ENCODE measurements around the gene ATP1B4.
"Not testable (repeated sequence)": the region's sequence is repeated elsewhere in the genome, so short reads cannot be mapped to it uniquely, and the experiment has no call there.

Gene ATP1B4

DNA sequence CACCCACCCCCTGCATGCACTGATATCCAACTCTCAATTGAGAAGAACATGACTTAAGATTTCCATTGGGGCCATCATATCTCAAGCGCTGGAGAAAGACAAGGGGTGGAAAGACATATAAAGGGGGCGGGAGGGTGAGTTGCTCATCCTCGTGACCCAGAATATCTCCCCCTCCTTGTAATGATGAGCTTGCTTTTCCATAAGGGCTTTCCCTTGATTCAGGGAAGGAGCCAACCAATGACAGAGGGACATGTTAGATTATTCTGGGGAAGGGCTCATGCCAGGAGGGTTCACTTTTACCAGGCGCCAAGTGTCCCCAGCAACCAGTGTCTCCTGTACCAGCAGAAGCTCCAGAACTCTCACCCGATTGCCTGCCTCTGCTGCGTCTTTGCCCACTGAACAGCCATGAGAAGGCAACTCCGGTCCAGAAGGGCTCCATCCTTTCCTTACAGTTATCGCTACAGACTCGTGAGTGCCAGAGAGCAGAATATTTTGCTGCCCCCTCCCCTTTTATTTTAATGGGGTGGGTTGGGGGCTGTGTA lies at the start of gene ATP1B4:
Gene ATP1B4, plus strand, starts transcription at position 326 of the 542 bp plus-strand sequence. Its CDS starts 80 bp downstream, at position 406.
- H3K36me3 Mint-ChIP-seq (ENCODE audit: low read depth) = no peaks in the 10 kb centered on the region
- peaks cover 12% of the 10 kb centered on the region for H3K4me1 Mint-ChIP-seq
- no peaks in the 10 kb centered on the region for H3K9me3 Mint-ChIP-seq
- H3K27ac Mint-ChIP-seq = no peak within 1 kb of the TSS
- no peak within 1 kb of the TSS for H3K4me3 Mint-ChIP-seq
- no peaks in the 10 kb centered on the region for H3K27me3 Mint-ChIP-seq
- ATAC-seq = no peak
- DNase-seq = no peak

DNA sequence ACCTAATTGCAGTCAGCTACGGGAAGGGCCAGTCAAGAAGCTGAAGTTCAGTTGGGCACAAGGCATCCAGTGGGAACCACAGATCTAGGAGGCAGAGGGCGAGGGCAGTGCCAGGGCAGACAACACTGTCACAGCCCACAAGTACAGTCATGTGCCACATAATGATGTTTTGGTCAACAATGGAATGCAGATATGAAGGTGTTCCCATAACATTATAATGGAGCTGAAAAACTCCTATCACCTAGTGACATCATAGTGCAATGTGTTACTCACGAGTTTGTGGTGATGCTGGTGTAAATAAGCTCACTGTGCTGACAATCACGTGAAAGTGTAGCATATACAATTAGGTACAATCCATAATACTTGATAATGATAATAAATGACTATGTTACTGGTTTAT lies 46.1 kb upstream of the ATP1B4 start:
- Mint-ChIP-seq H3K4me3 (no peak overlapping the region), H3K27ac (no peak overlapping the region), H3K27me3 (peaks cover 9% of the 10 kb centered on the region), H3K36me3 (ENCODE audit: low read depth) (no peaks in the 10 kb centered on the region), H3K4me1 (no peaks in the 10 kb centered on the region), H3K9me3 (no peaks in the 10 kb centered on the region)
- DNase-seq (no peak), ATAC-seq (no peak)

DNA sequence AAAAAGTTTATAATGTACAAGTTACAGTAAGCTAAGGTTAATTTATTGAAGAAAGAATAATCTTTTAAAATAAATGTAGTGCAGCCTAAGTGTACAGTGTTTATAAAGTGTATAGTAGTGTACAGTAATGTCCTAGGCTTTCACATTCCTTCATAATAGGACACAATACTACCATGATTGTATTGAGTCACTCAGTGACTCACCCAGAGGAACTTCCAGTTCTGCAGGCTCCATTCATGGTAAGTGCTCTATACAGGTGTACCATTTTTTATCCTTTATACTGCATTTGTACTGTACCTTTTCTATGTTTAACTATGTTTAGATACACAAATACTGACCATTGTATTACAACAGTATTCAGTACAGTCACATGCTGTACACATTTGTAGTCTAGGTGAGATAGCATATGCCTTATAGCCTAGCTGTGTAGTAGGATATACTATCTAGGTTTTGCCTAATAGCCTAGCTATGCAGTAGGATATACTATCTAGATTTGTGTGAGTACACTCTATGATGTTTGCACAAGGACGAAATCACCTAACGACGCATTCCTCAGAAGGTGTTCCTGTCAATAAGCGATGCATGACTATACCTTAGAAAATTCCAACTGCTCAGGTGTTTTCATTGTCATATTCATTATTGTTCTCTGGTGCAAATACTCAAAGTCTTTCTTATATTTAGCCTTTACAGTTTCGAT lies 45.2 kb upstream of the ATP1B4 start:
- Mint-ChIP-seq H3K9me3 (no peaks in the 10 kb centered on the region), H3K36me3 (ENCODE audit: low read depth) (no peaks in the 10 kb centered on the region), H3K4me3 (no peak overlapping the region), H3K4me1 (no peaks in the 10 kb centered on the region), H3K27me3 (peaks cover 9% of the 10 kb centered on the region), H3K27ac (no peak overlapping the region)
- no peak for ATAC-seq
- no peak for DNase-seq

DNA sequence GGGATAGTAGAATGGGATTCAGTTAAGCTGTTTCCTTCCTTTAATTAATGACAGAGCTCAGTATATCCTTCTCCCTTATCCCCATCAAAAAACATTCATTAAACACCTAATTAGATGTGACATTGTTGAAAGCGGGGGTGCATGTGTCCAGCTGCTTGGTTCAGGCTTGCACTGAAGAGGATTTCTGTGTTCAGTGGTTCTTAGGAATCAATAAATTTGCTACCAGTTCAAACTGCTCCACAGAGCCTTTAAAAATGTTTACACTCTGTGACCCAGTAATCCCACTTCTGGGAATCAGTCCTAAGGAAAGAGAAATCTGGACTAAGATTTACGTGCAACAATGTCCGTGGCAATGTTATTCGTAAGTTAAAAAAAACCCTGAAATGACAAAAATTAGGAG lies 43.5 kb upstream of the ATP1B4 start:
- H3K27me3 Mint-ChIP-seq = peaks cover 3% of the 10 kb centered on the region
- H3K36me3 Mint-ChIP-seq (ENCODE audit: low read depth) = no peaks in the 10 kb centered on the region
- H3K4me1 Mint-ChIP-seq = no peaks in the 10 kb centered on the region
- DNase-seq (no peak), ATAC-seq (no peak)
- no peak overlapping the region for H3K4me3 Mint-ChIP-seq
- no peak overlapping the region for H3K27ac Mint-ChIP-seq
- no peaks in the 10 kb centered on the region for H3K9me3 Mint-ChIP-seq

DNA sequence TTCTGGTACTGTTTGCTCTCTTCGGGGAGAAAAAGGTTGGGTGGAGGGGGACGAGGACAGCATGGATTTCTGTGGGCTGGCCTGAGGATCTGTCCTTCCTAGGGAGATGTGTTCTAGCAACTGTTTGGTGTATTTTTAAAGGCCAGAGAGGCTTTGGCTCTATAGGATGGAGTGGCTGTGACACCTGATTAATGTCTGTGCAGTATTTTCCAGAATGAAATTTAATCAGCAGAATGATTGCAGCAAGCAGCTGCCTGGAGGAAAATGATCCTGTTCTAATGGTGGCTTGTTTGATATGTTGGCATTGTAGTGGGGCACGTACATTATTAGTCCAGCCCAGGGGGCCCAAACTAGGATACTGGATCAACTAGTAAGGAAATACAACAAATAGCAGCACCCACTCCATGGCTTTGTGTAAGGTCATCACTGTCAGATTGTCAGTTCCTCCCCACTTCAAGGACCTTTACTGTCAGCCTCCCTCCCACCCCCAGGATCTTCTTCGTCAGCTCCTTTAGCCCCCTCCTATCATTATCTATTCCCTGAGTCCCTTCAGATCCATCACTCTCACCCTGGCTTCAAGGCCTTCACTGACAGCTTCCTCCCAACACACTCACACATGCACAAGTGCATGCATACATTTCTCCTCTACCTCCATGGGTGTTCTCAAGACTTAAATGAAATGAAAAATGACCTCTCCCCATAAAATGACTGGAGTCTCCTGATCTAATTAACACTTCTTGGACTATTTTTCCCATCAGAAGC lies 40.2 kb upstream of the ATP1B4 start:
- no peak overlapping the region for H3K4me3 Mint-ChIP-seq
- peaks cover 3% of the 10 kb centered on the region for H3K27me3 Mint-ChIP-seq
- DNase-seq = no peak
- ATAC-seq = no peak
- H3K27ac Mint-ChIP-seq = no peak overlapping the region
- no peaks in the 10 kb centered on the region for H3K9me3 Mint-ChIP-seq
- H3K4me1 Mint-ChIP-seq = no peaks in the 10 kb centered on the region
- H3K36me3 Mint-ChIP-seq (ENCODE audit: low read depth) = no peaks in the 10 kb centered on the region

DNA sequence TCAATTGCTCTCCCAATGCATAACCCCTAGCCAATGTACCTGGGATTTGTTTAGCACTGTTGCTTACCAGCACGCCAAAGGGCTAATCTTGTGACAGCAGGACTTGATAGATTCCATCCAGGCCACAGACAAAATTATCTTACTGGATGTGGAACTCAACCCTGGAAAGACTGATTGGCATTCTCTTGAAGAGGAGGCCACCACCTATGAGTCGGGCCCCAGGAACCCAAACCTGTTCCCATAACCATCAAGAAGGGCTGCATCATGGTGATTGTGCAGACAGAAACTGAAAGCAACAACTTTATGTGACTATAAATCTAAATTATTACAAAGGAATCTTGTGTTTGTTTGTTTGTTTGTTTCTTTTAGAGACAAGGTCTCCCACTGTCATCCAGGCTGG lies 30.8 kb upstream of the ATP1B4 start:
- ATAC-seq (no peak), DNase-seq (no peak)
- Mint-ChIP-seq H3K36me3 (ENCODE audit: low read depth) (no peaks in the 10 kb centered on the region), H3K4me1 (no peaks in the 10 kb centered on the region), H3K9me3 (peaks cover 4% of the 10 kb centered on the region), H3K27me3 (no peaks in the 10 kb centered on the region), H3K27ac (no peak overlapping the region), H3K4me3 (no peak overlapping the region)

DNA sequence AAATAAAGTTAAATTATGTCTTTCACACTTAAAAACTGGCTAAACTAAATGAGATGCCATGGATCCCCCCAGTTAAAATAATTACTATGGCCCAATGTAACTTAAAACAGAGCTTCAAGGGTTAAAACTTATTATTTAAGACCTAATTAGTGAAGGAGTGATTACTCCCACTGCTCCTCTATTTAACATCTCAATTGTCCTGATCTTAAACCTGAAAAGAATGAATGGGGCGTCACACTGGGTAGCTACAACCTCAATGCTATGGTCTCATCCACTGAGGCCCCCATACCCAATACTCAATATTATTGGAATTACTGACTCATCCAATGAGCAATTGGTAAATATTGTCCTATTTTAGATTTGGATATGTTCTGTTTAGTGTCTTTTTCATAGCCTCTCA lies 29.5 kb upstream of the ATP1B4 start:
- ATAC-seq (no peak), DNase-seq (no peak)
- Mint-ChIP-seq H3K4me3 (no peak overlapping the region), H3K4me1 (no peaks in the 10 kb centered on the region), H3K36me3 (ENCODE audit: low read depth) (no peaks in the 10 kb centered on the region), H3K9me3 (peaks cover 5% of the 10 kb centered on the region), H3K27ac (no peak overlapping the region), H3K27me3 (no peaks in the 10 kb centered on the region)

DNA sequence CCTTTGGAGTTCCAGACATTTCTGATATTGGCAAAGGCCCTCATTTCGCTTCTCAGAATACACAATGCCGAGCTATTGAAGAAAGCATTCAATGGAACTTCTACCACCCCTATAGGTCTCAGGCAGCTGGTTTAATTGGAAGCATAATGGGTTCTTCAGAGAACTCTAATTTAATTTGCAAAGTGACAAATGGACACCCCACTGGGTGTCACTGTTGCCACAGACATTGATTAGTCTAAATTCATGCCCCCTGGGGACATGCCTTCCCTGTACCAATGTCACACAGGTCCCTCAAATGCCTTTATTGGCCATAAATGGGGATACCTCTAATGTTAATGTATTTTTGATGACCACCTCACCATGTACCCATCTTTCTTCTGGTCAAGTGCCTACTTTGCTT lies 27.7 kb upstream of the ATP1B4 start:
- ATAC-seq = no peak
- Mint-ChIP-seq H3K27me3 (no peaks in the 10 kb centered on the region), H3K27ac (no peak overlapping the region), H3K4me1 (no peaks in the 10 kb centered on the region), H3K9me3 (peaks cover 15% of the 10 kb centered on the region), H3K36me3 (ENCODE audit: low read depth) (no peaks in the 10 kb centered on the region), H3K4me3 (no peak overlapping the region)
- no peak for DNase-seq

DNA sequence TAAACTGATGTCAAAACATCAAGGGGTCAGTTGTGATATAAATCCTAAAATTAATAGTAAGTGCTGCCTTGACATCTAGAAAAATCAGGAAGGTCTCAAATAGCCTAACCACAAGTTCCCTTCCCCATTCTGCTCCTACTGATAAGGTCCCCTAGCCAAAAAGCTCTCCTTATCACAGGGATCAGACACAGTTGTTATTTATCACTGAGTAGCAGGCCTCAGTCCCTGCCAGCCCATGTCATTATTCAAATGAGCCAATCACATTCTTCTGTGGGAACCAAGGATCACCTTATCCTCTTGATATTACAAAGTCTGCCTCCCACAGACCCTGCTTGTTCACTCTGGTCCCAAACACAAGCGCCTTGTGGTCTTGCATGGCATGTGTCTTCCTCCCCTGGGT lies 27.3 kb upstream of the ATP1B4 start:
- Mint-ChIP-seq H3K4me3 (no peak overlapping the region), H3K4me1 (no peaks in the 10 kb centered on the region), H3K9me3 (peaks cover 15% of the 10 kb centered on the region)

DNA sequence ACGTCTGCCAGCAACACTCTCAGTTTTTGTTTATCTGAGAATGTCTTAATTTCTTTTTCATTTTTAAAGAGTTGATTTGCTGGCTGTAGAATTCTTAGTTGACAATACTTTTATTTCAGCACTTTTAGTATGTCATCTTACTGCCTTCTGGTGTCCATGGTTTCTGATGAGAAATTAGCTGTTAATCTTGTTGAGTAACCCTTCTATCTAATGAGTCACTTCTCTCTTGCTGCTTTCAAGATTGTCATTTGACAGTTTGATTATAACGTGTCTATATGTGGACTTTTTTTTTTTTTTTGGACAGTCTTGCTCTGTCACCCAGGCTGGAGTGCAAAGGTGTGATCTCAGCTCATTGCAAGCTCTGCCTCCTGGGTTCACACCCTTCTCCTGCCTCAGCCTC lies 26.6 kb upstream of the ATP1B4 start:
- DNase-seq = no peak
- Mint-ChIP-seq H3K27ac (no peak overlapping the region), H3K4me1 (no peaks in the 10 kb centered on the region), H3K36me3 (ENCODE audit: low read depth) (no peaks in the 10 kb centered on the region), H3K4me3 (no peak overlapping the region), H3K9me3 (peaks cover 15% of the 10 kb centered on the region), H3K27me3 (no peaks in the 10 kb centered on the region)
- no peak for ATAC-seq

More for the DNA sequence above, 27.3 kb upstream of the ATP1B4 start:
- Mint-ChIP-seq H3K27me3 (no peaks in the 10 kb centered on the region), H3K27ac (no peak overlapping the region), H3K36me3 (ENCODE audit: low read depth) (no peaks in the 10 kb centered on the region)
- DNase-seq (no peak), ATAC-seq (no peak)

DNA sequence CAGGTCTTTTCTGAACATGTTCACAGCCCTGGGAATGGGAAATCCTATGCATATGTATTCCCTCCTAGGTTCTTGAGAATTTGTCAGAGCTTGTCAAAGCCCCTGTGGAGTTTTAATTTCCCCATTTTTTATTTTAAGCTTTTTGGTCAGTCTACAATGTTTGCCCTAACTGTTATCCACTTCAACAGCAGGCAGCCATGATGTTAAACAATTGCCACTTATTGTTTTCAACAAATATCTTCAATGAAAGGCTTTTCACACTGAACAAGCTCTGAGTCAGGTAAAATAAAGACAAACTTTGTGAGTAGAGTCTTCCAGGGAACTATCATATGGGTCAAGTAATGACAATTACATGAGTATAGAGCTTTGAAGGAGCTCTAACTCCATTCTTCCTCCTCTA lies 25.0 kb upstream of the ATP1B4 start:
- Mint-ChIP-seq H3K4me1 (no peaks in the 10 kb centered on the region), H3K9me3 (peaks cover 15% of the 10 kb centered on the region), H3K27ac (no peak overlapping the region), H3K36me3 (ENCODE audit: low read depth) (no peaks in the 10 kb centered on the region), H3K4me3 (no peak overlapping the region), H3K27me3 (no peaks in the 10 kb centered on the region)
- DNase-seq = no peak
- ATAC-seq = no peak

DNA sequence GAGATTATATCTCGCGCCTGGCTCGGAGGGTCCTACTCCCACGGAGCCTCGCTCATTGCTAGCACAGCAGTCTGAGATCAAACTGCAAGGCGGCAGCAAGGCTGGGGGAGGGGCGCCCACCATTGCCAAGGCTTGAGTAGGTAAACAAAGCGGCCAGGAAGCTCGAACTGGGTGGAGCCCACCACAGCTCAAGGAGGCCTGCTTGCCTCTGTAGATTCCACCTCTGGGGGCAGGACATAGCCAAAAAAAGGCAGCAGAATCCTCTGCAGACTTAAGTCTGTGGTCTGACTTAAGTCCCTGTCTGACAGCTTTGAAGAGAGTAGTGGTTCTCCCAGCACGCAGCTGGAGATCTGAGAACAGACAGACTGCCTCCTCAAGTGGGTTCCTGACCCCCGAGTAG lies 17.3 kb upstream of the ATP1B4 start:
- H3K36me3 Mint-ChIP-seq (ENCODE audit: low read depth); H3K4me1 Mint-ChIP-seq; H3K27me3 Mint-ChIP-seq; H3K9me3 Mint-ChIP-seq; H3K27ac Mint-ChIP-seq; H3K4me3 Mint-ChIP-seq; ATAC-seq; DNase-seq: not testable (repeated sequence)

DNA sequence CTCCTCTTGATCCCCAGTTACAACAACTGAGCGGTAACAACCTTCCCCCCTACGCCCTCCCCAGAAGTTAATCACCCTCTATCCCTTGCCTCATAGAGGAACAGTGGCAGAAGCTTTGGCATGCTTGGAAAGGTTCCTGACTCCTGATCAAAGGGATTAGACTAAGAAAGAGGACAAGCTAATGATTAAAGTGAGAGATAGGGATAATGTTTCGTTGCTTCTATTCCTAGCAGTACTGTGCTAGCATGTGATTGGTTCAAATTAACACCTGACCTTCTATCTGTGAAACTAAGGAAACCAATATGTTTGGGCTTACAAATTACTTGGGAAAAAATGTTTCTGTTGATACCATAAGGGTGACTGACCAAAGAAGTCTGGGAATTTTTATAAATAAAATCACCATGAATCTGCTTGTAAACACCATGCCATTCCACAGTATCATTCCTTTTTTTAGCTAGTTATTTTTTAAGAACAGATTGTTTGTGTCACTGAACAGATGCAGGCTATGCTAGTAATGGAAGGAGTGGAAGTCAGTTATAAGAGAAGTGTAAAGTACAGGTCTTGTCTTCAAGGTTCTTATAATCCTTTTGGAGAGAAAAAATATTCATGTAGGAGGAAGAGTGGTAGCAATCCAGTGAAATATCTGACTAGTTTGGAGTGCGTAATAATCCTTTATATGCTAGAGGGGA lies 11.3 kb upstream of the ATP1B4 start:
- no peaks in the 10 kb centered on the region for H3K36me3 Mint-ChIP-seq (ENCODE audit: low read depth)
- DNase-seq (no peak), ATAC-seq (no peak)
- no peaks in the 10 kb centered on the region for H3K4me1 Mint-ChIP-seq
- H3K9me3 Mint-ChIP-seq = no peaks in the 10 kb centered on the region
- no peak overlapping the region for H3K4me3 Mint-ChIP-seq
- no peak overlapping the region for H3K27ac Mint-ChIP-seq
- no peaks in the 10 kb centered on the region for H3K27me3 Mint-ChIP-seq

DNA sequence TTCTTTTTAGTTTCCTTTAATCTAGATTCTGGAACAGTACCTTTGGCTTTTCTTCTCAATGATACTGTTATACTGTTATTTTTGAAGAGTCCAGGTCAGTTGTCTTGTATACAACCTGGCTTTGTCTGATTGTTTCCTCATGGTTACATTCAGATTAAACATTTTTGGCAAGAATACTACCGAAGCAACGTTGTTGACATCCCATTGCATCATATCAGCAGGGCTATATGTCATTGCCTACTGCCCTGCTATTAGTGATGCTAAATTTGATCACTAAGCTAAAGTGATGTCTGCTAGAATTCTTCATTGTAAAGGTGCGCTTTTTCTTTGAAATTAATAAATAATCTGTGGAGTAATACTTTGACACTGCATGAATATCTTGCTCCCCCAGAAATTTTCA lies 5.8 kb upstream of the ATP1B4 start:
- Mint-ChIP-seq H3K4me3 (no peak overlapping the region), H3K9me3 (no peaks in the 10 kb centered on the region), H3K4me1 (peaks cover 12% of the 10 kb centered on the region), H3K27me3 (no peaks in the 10 kb centered on the region), H3K27ac (no peak overlapping the region), H3K36me3 (ENCODE audit: low read depth) (no peaks in the 10 kb centered on the region)
- ATAC-seq = no peak
- DNase-seq = no peak

DNA sequence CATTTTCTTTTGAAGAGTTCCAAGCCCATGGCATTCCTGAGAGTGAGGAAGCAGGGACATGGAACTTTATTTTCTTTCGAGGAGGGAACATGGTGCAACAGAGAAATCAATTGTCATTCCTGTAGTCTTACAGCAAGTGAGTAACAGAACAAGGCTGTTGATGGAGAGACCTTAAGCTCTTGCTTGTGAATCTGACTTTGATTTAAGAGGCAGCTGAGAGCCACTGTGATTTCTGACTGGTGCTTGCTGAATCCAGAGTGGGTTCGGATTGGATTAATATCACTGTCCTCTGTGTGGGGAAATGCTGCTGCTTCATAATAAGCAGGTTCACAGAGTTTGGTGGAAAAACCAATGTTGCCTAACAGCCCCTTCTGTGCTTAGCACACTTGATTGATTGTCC lies 4.7 kb upstream of the ATP1B4 start:
- Mint-ChIP-seq H3K9me3 (no peaks in the 10 kb centered on the region), H3K27ac (no peak overlapping the region)

More for the DNA sequence above, 4.7 kb upstream of the ATP1B4 start:
- Mint-ChIP-seq H3K4me1 (peaks cover 12% of the 10 kb centered on the region), H3K27me3 (no peaks in the 10 kb centered on the region), H3K4me3 (no peak overlapping the region), H3K36me3 (ENCODE audit: low read depth) (no peaks in the 10 kb centered on the region)
- DNase-seq (no peak), ATAC-seq (no peak)
